GM19372 (cell line): ENCODE results near the gene ADCK1.
"Not testable (repeated sequence)": the region's sequence is repeated elsewhere in the genome, so short reads cannot be mapped to it uniquely, and the experiment has no call there.

ENCODE experiments used
- ATAC-seq: cut with Tn5 transposase; IDR thresholded peaks from one replicate; pipeline ENCODE4 v1.9.1; 2021; ENCODE audit warnings: mild to moderate bottlenecking, low read depth, moderate library complexity; ENCODE audit not compliant: unreplicated experiment

The ADCK1 gene

GRCh38 chr14:77808250-77808649 lies 8.3 kb downstream of the ADCK1 start:
- no peak for ATAC-seq

GRCh38 chr14:77809011-77809410 lies 9.1 kb downstream of the ADCK1 start:
- ATAC-seq, result no peak

- ATAC-seq, result no peak
Observed at GRCh38 chr14:77812028-77812427, 12.1 kb downstream of the ADCK1 start.

- ATAC-seq, result not testable (repeated sequence)
Observed at GRCh38 chr14:77812682-77813081, 12.8 kb downstream of the ADCK1 start.

GRCh38 chr14:77822307-77822706 lies 22.4 kb downstream of the ADCK1 start:
- ATAC-seq, result no peak

GRCh38 chr14:77822741-77823140 lies 22.8 kb downstream of the ADCK1 start:
- no peak for ATAC-seq

- no peak for ATAC-seq
Observed at GRCh38 chr14:77823378-77823777, 23.5 kb downstream of the ADCK1 start.

GRCh38 chr14:77825895-77826519 lies 26.1 kb downstream of the ADCK1 start:
- no peak for ATAC-seq

- no peak for ATAC-seq
Observed at GRCh38 chr14:77830692-77831091, 30.8 kb downstream of the ADCK1 start.

- no peak for ATAC-seq
Observed at GRCh38 chr14:77832297-77832696, 32.4 kb downstream of the ADCK1 start.

- ATAC-seq, result no peak
Observed at GRCh38 chr14:77837926-77838325, 38.0 kb downstream of the ADCK1 start.

GRCh38 chr14:77838831-77839511 lies 39.1 kb downstream of the ADCK1 start:
- no peak for ATAC-seq

GRCh38 chr14:77843195-77843594 lies 43.3 kb downstream of the ADCK1 start:
- no peak for ATAC-seq

GRCh38 chr14:77843651-77844050 lies 43.7 kb downstream of the ADCK1 start:
- ATAC-seq, result no peak

- ATAC-seq, result no peak
Observed at GRCh38 chr14:77844802-77845201, 44.9 kb downstream of the ADCK1 start.

GRCh38 chr14:77848031-77848430 lies 48.1 kb downstream of the ADCK1 start:
- ATAC-seq, result no peak

- ATAC-seq, result no peak
Observed at GRCh38 chr14:77849711-77850110, 49.8 kb downstream of the ADCK1 start.

- no peak for ATAC-seq
Observed at GRCh38 chr14:77853919-77854318, 54.0 kb downstream of the ADCK1 start.

GRCh38 chr14:77856941-77857340 lies 57.0 kb downstream of the ADCK1 start:
- ATAC-seq, result no peak

GRCh38 chr14:77859934-77860570 lies 60.1 kb downstream of the ADCK1 start:
- ATAC-seq, result no peak

- ATAC-seq, result no peak
Observed at GRCh38 chr14:77861201-77861600, 61.3 kb downstream of the ADCK1 start.
